ENCODE measurements around the gene SNAP23. TPM values are rescaled to one million over a fixed set of nuclear protein-coding genes. Genes with fewer than 3 reads are reported as not detected.

Gene SNAP23
- total RNA-seq, 1 experiment from 2014 or later = 63.2 TPM

DNA sequence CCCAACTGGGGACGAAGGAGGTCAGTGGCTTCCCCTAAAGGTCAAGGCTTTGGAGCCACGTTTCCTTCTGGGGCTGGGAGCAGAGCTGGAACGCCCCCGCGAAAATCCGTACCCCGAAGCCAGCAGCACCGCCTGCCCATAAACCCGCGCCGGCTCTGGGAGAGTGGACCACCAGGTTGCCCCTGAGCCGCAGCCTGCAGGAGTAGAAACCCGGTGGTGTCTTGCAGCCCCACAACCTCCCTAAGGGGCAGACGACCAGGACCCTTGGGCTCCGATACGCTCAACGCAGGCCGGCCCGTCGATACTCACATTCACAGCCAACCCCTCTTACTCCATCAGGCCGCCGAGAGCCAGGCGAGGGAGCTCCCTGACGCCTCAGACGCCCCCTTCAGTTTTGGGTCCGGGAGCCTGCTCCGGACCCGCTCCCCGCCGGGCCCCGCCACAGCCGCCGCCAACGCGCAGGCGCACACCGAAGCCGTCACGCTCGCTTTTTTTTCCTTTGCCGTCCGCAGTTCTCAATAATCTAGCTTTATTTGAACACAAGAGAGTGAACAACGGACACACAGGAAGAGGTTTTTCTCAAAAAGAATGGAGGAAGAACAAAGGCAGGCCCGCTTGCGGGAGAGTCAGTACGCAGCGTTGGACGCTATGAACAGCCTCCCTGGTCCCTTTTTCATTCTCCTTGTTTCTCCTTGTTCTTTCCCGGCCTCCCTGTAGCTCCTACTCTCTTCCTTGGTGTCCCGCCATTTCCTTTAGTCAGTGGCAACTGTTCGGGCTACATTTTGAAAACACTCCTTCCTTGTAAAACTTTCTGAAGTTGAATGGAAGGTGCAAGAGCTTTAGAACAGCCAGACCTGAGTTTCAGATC lies 4.5 kb upstream of the SNAP23 start, which contains the start of gene ZNF106:
Gene ZNF106, minus strand, starts transcription at position 471 of the 868 bp plus-strand sequence. CDS start 18,852 bp downstream, outside the sequence.
- H3K23ac ChIP-seq (ENCODE audit: insufficient read length, low read depth, low read length) = no peak within 1 kb of the TSS
- peak within 1 kb of the TSS; percentile 78 for H3T11ph ChIP-seq (ENCODE audit: low read length)
- H3K18ac ChIP-seq (ENCODE audit: insufficient read length, low read depth, low read length) = peak within 1 kb of the TSS; percentile 96
- H4K91ac ChIP-seq (ENCODE audit: insufficient read length, low read depth, low read length) = no peak within 1 kb of the TSS
- peak within 1 kb of the TSS; percentile 97; the same call in 1 of the 2 replicates for H3K14ac ChIP-seq (ENCODE audit: insufficient read depth, low read length)
- Mint-ChIP-seq H3K4me3 (peak within 1 kb of the TSS; percentile 95 to 98), H3K4me1 (peaks cover 8 to 13% of the 10 kb centered on the region in 2 experiments), H3K9me3 (no peaks in the 10 kb centered on the region; a peak in 1 of 5 replicates), H3K27ac (peak within 1 kb of the TSS; percentile 98 to 99 (median 99)), H3K27me3 (ENCODE audit: low read depth) (no peaks in the 10 kb centered on the region), H3K36me3 (ENCODE audit: insufficient read depth in 1 of 3, low read depth in 3 of 3) (peaks cover 0 to 2% (median 0%) of the 10 kb centered on the region in 3 experiments; a peak in 2 of 7 replicates)
- DNase-seq = peak; percentile 94
- no peaks in the 10 kb centered on the region for H3K27me3 ChIP-seq (ENCODE audit: insufficient read depth, low read length)
- no peak within 1 kb of the TSS for H2BK5ac ChIP-seq (ENCODE audit: insufficient read length, low read length)
- peaks cover 13% of the 10 kb centered on the region for H3K23me2 ChIP-seq (ENCODE audit: insufficient read length, low read depth, low read length, poor library complexity, severe bottlenecking)
- no peak within 1 kb of the TSS; the same call in 1 of the 2 replicates for H3K4ac ChIP-seq (ENCODE audit: low read depth, low read length)
- H3K9ac ChIP-seq (ENCODE audit: extremely low read depth, insufficient read length, low read length) = peak within 1 kb of the TSS; percentile 95
- peaks cover 2% of the 10 kb centered on the region; the same call in 1 of the 2 replicates for H3K79me2 ChIP-seq (ENCODE audit: insufficient read depth, low read length)
- no peak within 1 kb of the TSS for H2BK15ac ChIP-seq (ENCODE audit: low read depth, low read length)
- no peak within 1 kb of the TSS for H2AK5ac ChIP-seq (ENCODE audit: insufficient read length, low read length)
- H2BK20ac ChIP-seq (ENCODE audit: low read depth, low read length, poor library complexity, severe bottlenecking) = no peak within 1 kb of the TSS
- H2BK12ac ChIP-seq (ENCODE audit: insufficient read length, low read depth, low read length) = peak within 1 kb of the TSS; percentile 58
- TF ChIP-seq, protein P1, sequence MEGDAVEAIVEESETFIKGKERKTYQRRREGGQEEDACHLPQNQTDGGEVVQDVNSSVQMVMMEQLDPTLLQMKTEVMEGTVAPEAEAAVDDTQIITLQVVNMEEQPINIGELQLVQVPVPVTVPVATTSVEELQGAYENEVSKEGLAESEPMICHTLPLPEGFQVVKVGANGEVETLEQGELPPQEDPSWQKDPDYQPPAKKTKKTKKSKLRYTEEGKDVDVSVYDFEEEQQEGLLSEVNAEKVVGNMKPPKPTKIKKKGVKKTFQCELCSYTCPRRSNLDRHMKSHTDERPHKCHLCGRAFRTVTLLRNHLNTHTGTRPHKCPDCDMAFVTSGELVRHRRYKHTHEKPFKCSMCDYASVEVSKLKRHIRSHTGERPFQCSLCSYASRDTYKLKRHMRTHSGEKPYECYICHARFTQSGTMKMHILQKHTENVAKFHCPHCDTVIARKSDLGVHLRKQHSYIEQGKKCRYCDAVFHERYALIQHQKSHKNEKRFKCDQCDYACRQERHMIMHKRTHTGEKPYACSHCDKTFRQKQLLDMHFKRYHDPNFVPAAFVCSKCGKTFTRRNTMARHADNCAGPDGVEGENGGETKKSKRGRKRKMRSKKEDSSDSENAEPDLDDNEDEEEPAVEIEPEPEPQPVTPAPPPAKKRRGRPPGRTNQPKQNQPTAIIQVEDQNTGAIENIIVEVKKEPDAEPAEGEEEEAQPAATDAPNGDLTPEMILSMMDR (conservative IDR thresholded peaks at IDR 0.05) = peak; percentile 40; the same call in 2 of the 3 replicates
- H3K56ac ChIP-seq (ENCODE audit: insufficient read length, low read depth, low read length) = no peak within 1 kb of the TSS
- H4K8ac ChIP-seq (replicated peaks; ENCODE audit: insufficient read length, low read depth, low read length) = no peak within 1 kb of the TSS
- peak within 1 kb of the TSS; percentile 72 for H3K27ac ChIP-seq (ENCODE audit: insufficient read length, low read depth, low read length)
- H3K4me2 ChIP-seq (ENCODE audit: insufficient read depth, insufficient read length, low read length) = peak within 1 kb of the TSS; percentile 91
- H3K9me3 ChIP-seq (ENCODE audit: control insufficient read depth, low read depth, low read length) = no peaks in the 10 kb centered on the region
- H3K4me1 ChIP-seq (ENCODE audit: insufficient read depth, low read length) = 0 out of 2 replicates have a peak, but pooled peaks cover 3% of the 10 kb centered on the region
- H4K5ac ChIP-seq (ENCODE audit: insufficient read length, low read depth, low read length) = peak within 1 kb of the TSS; percentile 96
- H2BK120ac ChIP-seq (ENCODE audit: low read depth, low read length, poor library complexity, severe bottlenecking) = peak within 1 kb of the TSS; percentile 99
- H4K20me1 ChIP-seq (ENCODE audit: control insufficient read depth, insufficient read depth, insufficient read length) = no peaks in the 10 kb centered on the region
- H3K79me1 ChIP-seq (ENCODE audit: insufficient read depth, low read depth, low read length, poor library complexity, severe bottlenecking) = peaks cover 2% of the 10 kb centered on the region
- H2AFZ ChIP-seq (ENCODE audit: low read length) = peak within 1 kb of the TSS; percentile 63
- no CpG with 5 or more reads among the region's 51 CpGs for WGBS (ENCODE audit: extremely low coverage, insufficient read length, low lambda C conversion rate)
